H9 (cell line): Measurements from ENCODE around the gene DCP1A. TPM values are rescaled to one million over a fixed set of nuclear protein-coding genes. Genes with fewer than 3 reads are reported as not detected.

Experiments
- DNase-seq: peaks from one replicate; pipeline ENCODE4 v3.0.0-alpha.2; 2017
- H2AFZ ChIP-seq: one replicate; pipeline ENCODE4 v1.6.1; 2013; ENCODE audit warnings: mild to moderate bottlenecking, low read length, control low read depth, moderate library complexity
- H2AK5ac ChIP-seq: 2 replicates; pipeline ENCODE4 v1.6.1; 2013; ENCODE audit warnings: low read length, control low read depth, mixed read lengths; ENCODE audit not compliant: insufficient read length
- H2BK120ac ChIP-seq: one replicate; pipeline ENCODE4 v1.6.1; 2013; ENCODE audit warnings: low read depth, mild to moderate bottlenecking, low read length, control low read depth, inconsistent platforms; ENCODE audit not compliant: poor library complexity, severe bottlenecking
- H2BK12ac ChIP-seq: 2 replicates; pipeline ENCODE4 v1.6.1; 2013; ENCODE audit warnings: low read length, control low read depth, mixed read lengths, low read depth; ENCODE audit not compliant: insufficient read length
- H2BK15ac ChIP-seq: 2 replicates; pipeline ENCODE4 v1.6.1; 2013; ENCODE audit warnings: low read depth, low read length, control low read depth
- H2BK20ac ChIP-seq: one replicate; pipeline ENCODE4 v1.6.1; 2013; ENCODE audit warnings: low read depth, mild to moderate bottlenecking, low read length, control low read depth, inconsistent platforms; ENCODE audit not compliant: poor library complexity, severe bottlenecking
- H2BK5ac ChIP-seq: 2 replicates; pipeline ENCODE4 v1.6.1; 2013; ENCODE audit warnings: low read length, control low read depth, mixed read lengths; ENCODE audit not compliant: insufficient read length
- H3K14ac ChIP-seq: 2 replicates; pipeline ENCODE4 v1.6.1; 2013; ENCODE audit warnings: low read length, control low read depth; ENCODE audit not compliant: insufficient read depth
- H3K18ac ChIP-seq: 2 replicates; pipeline ENCODE4 v1.6.1; 2013; ENCODE audit warnings: low read depth, mild to moderate bottlenecking, mixed read lengths, low read length, control low read depth; ENCODE audit not compliant: insufficient read length
- H3K23ac ChIP-seq: 2 replicates; pipeline ENCODE4 v1.6.1; 2013; ENCODE audit warnings: low read length, control low read depth, mixed read lengths, low read depth; ENCODE audit not compliant: insufficient read length
- H3K23me2 ChIP-seq: 2 replicates; pipeline ENCODE4 v1.6.1; 2013; ENCODE audit warnings: low read depth, mild to moderate bottlenecking, mixed read lengths, low read length, control low read depth; ENCODE audit not compliant: insufficient read length, poor library complexity, severe bottlenecking
- H3K27ac ChIP-seq: 2 replicates; pipeline ENCODE4 v1.5.1; 2013; ENCODE audit warnings: low read length, control low read depth, mixed read lengths, low read depth; ENCODE audit not compliant: insufficient read length
- H3K27me3 ChIP-seq: 2 replicates; pipeline ENCODE4 v1.6.1; 2013; ENCODE audit warnings: low read length, control low read depth, inconsistent platforms; ENCODE audit not compliant: insufficient read depth
- H3K4ac ChIP-seq: 2 replicates; pipeline ENCODE4 v1.6.1; 2013; ENCODE audit warnings: low read depth, mild to moderate bottlenecking, control low read depth, inconsistent platforms, low read length, moderate library complexity
- H3K4me1 ChIP-seq: 2 replicates; pipeline ENCODE4 v1.6.1; 2013; ENCODE audit warnings: low read length, control low read depth, inconsistent platforms; ENCODE audit not compliant: insufficient read depth
- H3K4me2 ChIP-seq: 2 replicates; pipeline ENCODE4 v1.6.1; 2013; ENCODE audit warnings: low read length, control low read depth, mixed read lengths; ENCODE audit not compliant: insufficient read length, insufficient read depth
- H3K56ac ChIP-seq: 2 replicates; pipeline ENCODE4 v1.6.1; 2013; ENCODE audit warnings: low read depth, mild to moderate bottlenecking, mixed read lengths, low read length, control low read depth; ENCODE audit not compliant: insufficient read length
- H3K79me1 ChIP-seq: 2 replicates; pipeline ENCODE4 v1.6.1; 2013; ENCODE audit warnings: low read depth, mild to moderate bottlenecking, moderate library complexity, low read length, control low read depth, inconsistent platforms; ENCODE audit not compliant: insufficient read depth, poor library complexity, severe bottlenecking
- H3K79me2 ChIP-seq: 2 replicates; pipeline ENCODE4 v1.6.1; 2013; ENCODE audit warnings: low read length, control low read depth, inconsistent platforms; ENCODE audit not compliant: insufficient read depth
- H3K9ac ChIP-seq: 2 replicates; pipeline ENCODE4 v1.6.1; 2013; ENCODE audit warnings: low read length, control low read depth, mixed read lengths; ENCODE audit not compliant: insufficient read length; ENCODE audit errors: extremely low read depth
- H3K9me3 ChIP-seq: one replicate; pipeline ENCODE4 v1.6.1; 2013; ENCODE audit warnings: low read depth, low read length, inconsistent platforms; ENCODE audit not compliant: control insufficient read depth
- H3T11ph ChIP-seq: one replicate; pipeline ENCODE4 v1.6.1; 2013; ENCODE audit warnings: mild to moderate bottlenecking, low read length, control low read depth, inconsistent platforms
- H4K20me1 ChIP-seq: one replicate; pipeline ENCODE4 v1.6.1; 2013; ENCODE audit not compliant: control insufficient read depth, insufficient read length, insufficient read depth
- H4K5ac ChIP-seq: 2 replicates; pipeline ENCODE4 v1.6.1; 2013; ENCODE audit warnings: low read depth, mild to moderate bottlenecking, mixed read lengths, low read length, control low read depth; ENCODE audit not compliant: insufficient read length
- H4K8ac ChIP-seq: replicated peaks from 2 replicates; pipeline ENCODE4 v1.6.1; 2013; ENCODE audit warnings: low read length, control low read depth, mixed read lengths, low read depth; ENCODE audit not compliant: insufficient read length
- H4K91ac ChIP-seq: 2 replicates; pipeline ENCODE4 v1.6.1; 2013; ENCODE audit warnings: low read depth, mild to moderate bottlenecking, moderate library complexity, mixed read lengths, low read length, control low read depth; ENCODE audit not compliant: insufficient read length
- H3K27ac Mint-ChIP-seq, 3 experiments: 2 replicates in 2 of 3; 3 replicates in 1 of 3; pipeline ENCODE4 v1.8.0; 2020 to 2021; ENCODE audit warnings: mixed read lengths in 3 of 3, mild to moderate bottlenecking in 1 of 3, moderate library complexity in 1 of 3
- H3K27me3 Mint-ChIP-seq: 2 replicates; pipeline ENCODE4 v1.8.0; 2021; ENCODE audit warnings: low read depth, mild to moderate bottlenecking, moderate library complexity, mixed read lengths
- H3K36me3 Mint-ChIP-seq, 3 experiments: 2 replicates in 2 of 3; 3 replicates in 1 of 3; pipeline ENCODE4 v1.8.0; 2020 to 2021; ENCODE audit warnings: low read depth in 3 of 3, mixed read lengths in 3 of 3; ENCODE audit not compliant: insufficient read depth in 1 of 3
- H3K4me1 Mint-ChIP-seq, 2 experiments: 2 replicates each; pipeline ENCODE4 v1.8.0; 2020; ENCODE audit warnings: mixed read lengths in 2 of 2
- H3K4me3 Mint-ChIP-seq, 2 experiments: 2 replicates in 1 of 2; 3 replicates in 1 of 2; pipeline ENCODE4 v1.8.0; 2020 to 2021; ENCODE audit warnings: mild to moderate bottlenecking in 2 of 2, mixed read lengths in 2 of 2, moderate library complexity in 1 of 2
- H3K9me3 Mint-ChIP-seq, 2 experiments: 2 replicates in 1 of 2; 3 replicates in 1 of 2; pipeline ENCODE4 v1.8.0; 2020; ENCODE audit warnings: mild to moderate bottlenecking in 2 of 2, mixed read lengths in 2 of 2, moderate library complexity in 1 of 2
- CTCF ChIP-seq: fragments of 200-600 bp; sonication (generic); conservative IDR thresholded peaks from 3 replicates; pipeline ENCODE4 v1.8.0; 2021; ENCODE audit warnings: antibody characterized with exemption, mild to moderate bottlenecking
- WGBS: extraction: QIAGEN DNeasy Blood & Tissue Kit; methylation state at CpG from one replicate; pipeline ENCODE4 v1.1.7; 2013; ENCODE audit warnings: missing lambda C conversion rate, low lambda C conversion rate, mixed read lengths; ENCODE audit not compliant: insufficient read length; ENCODE audit errors: extremely low coverage; 5-methylcytosine and 5-hydroxymethylcytosine counted together
- total RNA-seq: library from RNA; stranded (reverse); gene quantifications from 2 replicates; pipeline ENCODE4 v1.2.1, GENCODE V29; 2021

The DCP1A gene
- total RNA-seq, 1 experiment from 2014 or later: 17.8 TPM

GRCh38 chr3:53274938-53275605 is 72.3 kb downstream of the DCP1A start:
- Histone ChIP-seq H2AFZ (no peak overlapping the region), H3K27me3 (no peaks in the 10 kb centered on the region), H3K9ac (no peak overlapping the region), H3K9me3 (no peaks in the 10 kb centered on the region), H4K8ac (no peak overlapping the region), H2BK15ac (no peak overlapping the region), H3K4me2 (no peak overlapping the region), H3K23ac (no peak overlapping the region), H3T11ph (no peak overlapping the region), H3K56ac (no peak overlapping the region), H3K14ac (no peak overlapping the region), H3K4ac (no peak overlapping the region), H3K23me2 (no peaks in the 10 kb centered on the region), H3K79me2 (no peaks in the 10 kb centered on the region), H3K4me1 (peaks cover 4% of the 10 kb centered on the region; the same call in 1 of the 2 replicates), H4K91ac (no peak overlapping the region), H2BK120ac (no peak overlapping the region), H4K20me1 (no peaks in the 10 kb centered on the region), H3K79me1 (no peaks in the 10 kb centered on the region), H4K5ac (no peak overlapping the region), H3K18ac (no peak overlapping the region), H2AK5ac (no peak overlapping the region), H2BK20ac (no peak overlapping the region), H2BK12ac (no peak overlapping the region), H3K27ac (no peak overlapping the region), H2BK5ac (no peak overlapping the region)
- Mint-ChIP-seq H3K27ac (peak overlapping the region in 2 of 3 experiments; percentile 5 to 69; a peak in 2 of 7 replicates), H3K4me3 (no peak overlapping the region), H3K4me1 (peaks cover 21 to 22% of the 10 kb centered on the region in 2 experiments), H3K27me3 (no peaks in the 10 kb centered on the region; the same call in none of the 2 replicates), H3K9me3 (no peaks in the 10 kb centered on the region), H3K36me3 (peaks cover 0 to 2% (median 0%) of the 10 kb centered on the region in 3 experiments; a peak in 1 of 7 replicates)
- no peak for DNase-seq
- TF ChIP-seq CTCF: no peak
- no CpG with 5 or more reads among the region's 5 CpGs for WGBS
